GM23248 (cell line): ENCODE results near the gene DYNC2H1. TPM values are rescaled to one million over a fixed set of nuclear protein-coding genes. Genes with fewer than 3 reads are reported as not detected.

Experiments
- DNase-seq: peaks from one replicate; pipeline ENCODE4 v3.0.0-alpha.2; 2015
- H2AFZ ChIP-seq: fragments of 200-600 bp; sonication (generic); 2 replicates; pipeline ENCODE4 v1.6.1; 2016; ENCODE audit warnings: antibody characterized with exemption
- H3F3A ChIP-seq: fragments of 200-600 bp; sonication (generic); 2 replicates; pipeline ENCODE4 v1.6.1; 2016; ENCODE audit warnings: mild to moderate bottlenecking, antibody characterized with exemption, mixed run types; ENCODE audit not compliant: insufficient read depth
- H3K27ac ChIP-seq: fragments of 200-600 bp; sonication (generic); 2 replicates; pipeline ENCODE4 v1.5.1; 2016; ENCODE audit warnings: mild to moderate bottlenecking
- H3K27me3 ChIP-seq: fragments of 200-600 bp; sonication (generic); replicated peaks from 2 replicates; pipeline ENCODE4 v1.6.1; 2016; ENCODE audit warnings: mild to moderate bottlenecking; ENCODE audit not compliant: insufficient read depth
- H3K36me3 ChIP-seq: fragments of 200-600 bp; sonication (generic); 2 replicates; pipeline ENCODE4 v1.6.1; 2016; ENCODE audit warnings: low read depth, mild to moderate bottlenecking
- H3K4me1 ChIP-seq: fragments of 200-600 bp; sonication (generic); 2 replicates; pipeline ENCODE4 v1.6.1; 2016; ENCODE audit warnings: mild to moderate bottlenecking; ENCODE audit not compliant: insufficient read depth
- H3K4me2 ChIP-seq: fragments of 200-600 bp; sonication (generic); one replicate; pipeline ENCODE4 v1.6.1; 2016; ENCODE audit warnings: mild to moderate bottlenecking; ENCODE audit not compliant: unreplicated experiment
- H3K4me3 ChIP-seq: fragments of 200-600 bp; sonication (generic); 2 replicates; pipeline ENCODE4 v1.5.1; 2016; ENCODE audit warnings: mild to moderate bottlenecking
- H3K79me2 ChIP-seq: fragments of 200-600 bp; sonication (generic); 2 replicates; pipeline ENCODE4 v1.6.1; 2016; ENCODE audit warnings: mild to moderate bottlenecking; ENCODE audit not compliant: insufficient read depth
- H3K9ac ChIP-seq: fragments of 200-600 bp; sonication (generic); 2 replicates; pipeline ENCODE4 v1.6.1; 2016; ENCODE audit warnings: mild to moderate bottlenecking
- H3K9me2 ChIP-seq: fragments of 200-600 bp; sonication (generic); 2 replicates; pipeline ENCODE4 v1.6.1; 2016; ENCODE audit warnings: mixed run types, mild to moderate bottlenecking, moderate library complexity; ENCODE audit not compliant: insufficient read depth
- H3K9me3 ChIP-seq: fragments of 200-600 bp; sonication (generic); one replicate; pipeline ENCODE4 v1.6.1; 2017; ENCODE audit warnings: low read depth
- H4K20me1 ChIP-seq: fragments of 200-600 bp; sonication (generic); 2 replicates; pipeline ENCODE4 v1.6.0; 2016; ENCODE audit not compliant: insufficient read depth
- EZH2 ChIP-seq: fragments of 200-600 bp; sonication (generic); IDR thresholded peaks from 2 replicates; pipeline ENCODE4 v1.6.1; 2018; ENCODE audit warnings: antibody characterized with exemption, mild to moderate bottlenecking; ENCODE audit not compliant: insufficient read depth, poor library complexity, severe bottlenecking
- EZH2phosphoT487 ChIP-seq: fragments of 200-600 bp; sonication (generic); IDR thresholded peaks from 2 replicates; pipeline ENCODE4 v1.6.1; 2018; ENCODE audit warnings: antibody characterized with exemption, moderate library complexity, mild to moderate bottlenecking, low read depth; ENCODE audit not compliant: insufficient read depth
- whole genome bisulfite sequencing, 2 experiments: methylation state at CpG; one replicate each; pipeline ENCODE4 v1.1.6; 2015 to 2017; ENCODE audit warnings: low lambda C conversion rate in 2 of 2, low coverage in 1 of 2; ENCODE audit errors: missing lambda C conversion rate in 2 of 2; 5-methylcytosine and 5-hydroxymethylcytosine counted together
- in situ Hi-C: fragments of 300-500 bp; cut with MboI; formaldehyde crosslinking; loops from 2 replicates; pipeline ENCODE4 v1.15.0; 2020
- polyA plus RNA-seq: library from polyadenylated mRNA; unstranded; fragments of >200 nt; fragmentation: Nextera tagmentation; extraction: Ambion mirVana; gene quantifications from 2 replicates; pipeline ENCODE4 v1.2.1, GENCODE V29; 2016
- total RNA-seq: library from RNA; depleted of rRNA; stranded (reverse); fragments of >200 nt; shearing (Covaris generic); gene quantifications from 2 replicates; pipeline ENCODE4 v1.2.3, GENCODE V29; 2014

Gene DYNC2H1
- total and polyA plus RNA-seq, 2 experiments from 2014 or later, result 9.3 to 27.0 TPM

DNA sequence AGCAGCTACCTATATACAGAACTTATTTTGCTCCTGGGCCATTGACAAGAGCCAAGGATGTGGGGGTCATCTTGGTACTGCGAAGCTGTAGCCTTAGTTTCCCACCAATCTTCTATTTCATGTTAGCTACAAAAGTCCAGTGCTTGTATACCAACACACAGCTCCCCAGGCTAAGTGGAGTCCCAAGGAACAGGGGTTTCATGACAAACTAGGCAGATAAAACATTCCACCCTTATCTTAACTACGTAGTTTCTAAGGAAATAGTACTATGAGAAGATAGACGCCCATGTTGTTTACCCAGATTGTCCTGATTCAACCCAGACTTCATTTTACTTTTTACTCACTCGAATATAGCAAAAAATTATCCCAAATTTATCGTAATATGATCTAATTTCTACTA, 218.5 kb downstream of the DYNC2H1 start:
- TF ChIP-seq EZH2 (no peak), EZH2phosphoT487 (no peak)
- H3K9me3 ChIP-seq, result no peaks in the 10 kb centered on the region
- no peaks in the 10 kb centered on the region for H3K9me2 ChIP-seq
- no peak overlapping the region for H3K9ac ChIP-seq
- 89 to 90% methylated on average over 5 of the region's 5 CpGs for WGBS, 2 experiments
- no peaks in the 10 kb centered on the region; the same call in 1 of the 2 replicates for H3K36me3 ChIP-seq
- no peaks in the 10 kb centered on the region for H3K27me3 ChIP-seq
- no peaks in the 10 kb centered on the region for H3K79me2 ChIP-seq
- H3K27ac ChIP-seq, result no peak overlapping the region
- no peaks in the 10 kb centered on the region for H4K20me1 ChIP-seq
- in situ Hi-C loops, result loop anchor here (10.0 kb wide), 1 partner anchor 267 kb away; no protein-coding TSS in a partner anchor
- peaks cover 10% of the 10 kb centered on the region; the same call in 1 of the 2 replicates for H3K4me1 ChIP-seq
- H3F3A ChIP-seq, result no peaks in the 10 kb centered on the region
- H3K4me3 ChIP-seq, result no peak overlapping the region
- no peak for DNase-seq
- H2AFZ ChIP-seq, result no peak overlapping the region
- H3K4me2 ChIP-seq, result no peak overlapping the region

DNA sequence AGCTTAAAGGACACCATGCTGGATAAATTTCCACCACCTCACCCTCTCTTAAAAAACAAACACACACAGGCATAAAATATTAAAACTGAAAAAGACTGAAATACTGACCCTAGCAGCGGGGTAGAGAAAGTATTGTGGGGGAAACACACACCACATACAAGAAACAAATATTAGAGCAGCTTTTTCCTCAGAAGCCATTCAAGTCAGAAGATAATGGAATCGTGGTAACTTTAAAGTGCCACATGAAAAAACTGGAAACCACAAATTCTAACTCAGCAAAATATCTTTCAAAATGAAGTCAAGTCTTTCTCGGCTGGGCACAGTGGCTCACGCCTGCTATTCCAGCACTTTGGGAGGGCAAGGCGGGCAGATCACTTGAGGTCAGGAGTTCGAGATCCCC, 223.2 kb downstream of the DYNC2H1 start:
- H3F3A ChIP-seq, result no peaks in the 10 kb centered on the region
- H3K4me1 ChIP-seq, result no peaks in the 10 kb centered on the region
- WGBS, 2 experiments, result 87 to 92% methylated on average over 6 of the region's 6 CpGs
- no peak overlapping the region for H3K4me3 ChIP-seq
- H3K9me3 ChIP-seq, result no peaks in the 10 kb centered on the region
- DNase-seq, result no peak
- no peak overlapping the region for H3K4me2 ChIP-seq
- no peak overlapping the region for H2AFZ ChIP-seq
- no peaks in the 10 kb centered on the region for H3K27me3 ChIP-seq
- H3K79me2 ChIP-seq, result no peaks in the 10 kb centered on the region
- H4K20me1 ChIP-seq, result no peaks in the 10 kb centered on the region
- no peaks in the 10 kb centered on the region for H3K9me2 ChIP-seq
- TF ChIP-seq EZH2 (no peak), EZH2phosphoT487 (no peak)
- H3K9ac ChIP-seq, result no peak overlapping the region
- H3K36me3 ChIP-seq, result no peaks in the 10 kb centered on the region
- in situ Hi-C loops, result no loop called here
- no peak overlapping the region for H3K27ac ChIP-seq

DNA sequence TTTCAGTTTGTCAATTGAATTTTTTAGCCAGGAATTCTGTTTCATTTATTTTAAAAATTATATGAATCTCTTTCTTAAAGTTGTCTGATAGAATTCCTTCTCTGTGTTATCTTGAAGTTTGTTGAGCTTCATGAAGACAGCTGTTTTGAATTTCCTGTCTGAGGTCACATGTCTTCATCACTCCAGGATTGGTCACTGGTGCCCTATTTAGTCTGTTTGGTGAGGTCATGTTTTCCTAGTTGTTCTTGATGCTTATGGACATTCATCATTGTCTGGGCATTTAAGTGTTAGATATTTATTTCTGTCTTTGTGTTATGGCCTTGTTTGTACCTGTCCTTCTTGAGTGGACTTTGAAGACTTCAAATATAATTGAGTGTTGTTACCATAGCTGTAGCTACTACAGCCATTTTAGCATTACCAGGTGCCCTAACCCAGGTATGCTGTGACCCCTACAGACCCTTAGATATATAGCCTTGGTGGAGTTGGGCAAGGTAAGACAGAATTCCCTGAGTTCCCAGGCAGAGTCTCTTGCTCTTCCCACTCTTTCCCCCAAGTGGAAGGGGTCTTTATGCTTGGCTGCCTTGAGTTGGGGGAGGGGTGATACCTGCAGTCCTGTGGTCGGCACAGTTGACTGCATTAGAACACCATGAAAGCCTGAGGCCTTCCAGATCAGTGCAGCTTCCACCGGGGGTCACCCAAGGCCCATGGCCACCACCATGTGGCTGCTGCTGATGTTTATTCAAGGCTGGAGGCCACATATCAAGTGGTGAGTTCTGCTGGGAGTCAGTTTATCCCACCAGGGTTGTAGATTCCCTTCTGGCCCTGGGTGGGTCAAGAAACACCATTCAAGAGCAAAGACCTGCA, 229.6 kb downstream of the DYNC2H1 start:
- H3K27me3 ChIP-seq, result no peaks in the 10 kb centered on the region
- H3K4me1 ChIP-seq, result 0 out of 2 replicates have a peak, but pooled peaks cover 9% of the 10 kb centered on the region
- H3K9me3 ChIP-seq, result peaks cover 4% of the 10 kb centered on the region
- H3K79me2 ChIP-seq, result no peaks in the 10 kb centered on the region
- no peaks in the 10 kb centered on the region for H4K20me1 ChIP-seq
- no peaks in the 10 kb centered on the region for H3K36me3 ChIP-seq
- TF ChIP-seq EZH2, result no peak
- TF ChIP-seq EZH2phosphoT487, result no peak
- H2AFZ ChIP-seq, result no peak overlapping the region
- H3K9ac ChIP-seq, result no peak overlapping the region
- no peaks in the 10 kb centered on the region for H3K9me2 ChIP-seq
- H3K4me3 ChIP-seq, result no peak overlapping the region
- DNase-seq, result peak; percentile 68
- 50 to 71% methylated on average over 2 of the region's 2 CpGs for whole genome bisulfite sequencing, 2 experiments
- in situ Hi-C loops, result no loop called here
- no peaks in the 10 kb centered on the region for H3F3A ChIP-seq
- H3K4me2 ChIP-seq, result no peak overlapping the region
- H3K27ac ChIP-seq, result no peak overlapping the region

DNA sequence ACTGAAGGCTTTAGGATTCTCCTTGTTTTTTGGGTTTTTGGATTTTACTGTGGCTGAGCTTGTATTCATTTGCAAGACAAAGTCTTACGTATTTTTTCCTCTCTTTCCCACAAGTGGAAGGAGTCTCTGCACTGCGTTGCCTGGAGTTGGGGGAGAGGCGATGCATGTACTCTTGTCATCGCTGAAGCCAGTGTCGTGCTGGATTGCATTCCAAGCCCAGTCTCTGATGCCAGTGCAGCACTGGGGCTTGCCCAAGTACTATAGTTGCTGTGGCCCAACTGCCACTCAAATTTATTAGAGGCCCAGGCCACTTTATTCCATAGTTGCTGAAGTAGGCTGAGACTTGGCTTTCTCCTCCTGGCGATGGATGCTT, 230.2 kb downstream of the DYNC2H1 start:
- TF ChIP-seq EZH2phosphoT487 (no peak), EZH2 (no peak)

More for the DNA sequence above, 230.2 kb downstream of the DYNC2H1 start:
- DNase-seq, result no peak
- Histone ChIP-seq H4K20me1 (no peaks in the 10 kb centered on the region), H3F3A (no peaks in the 10 kb centered on the region), H3K9ac (no peak overlapping the region), H3K27ac (no peak overlapping the region), H3K9me2 (no peaks in the 10 kb centered on the region), H3K9me3 (peaks cover 4% of the 10 kb centered on the region), H3K36me3 (no peaks in the 10 kb centered on the region), H2AFZ (no peak overlapping the region), H3K4me2 (no peak overlapping the region), H3K4me1 (0 out of 2 replicates have a peak, but pooled peaks cover 9% of the 10 kb centered on the region), H3K27me3 (no peaks in the 10 kb centered on the region), H3K79me2 (no peaks in the 10 kb centered on the region), H3K4me3 (no peak overlapping the region)
- in situ Hi-C loops, result no loop called here
- WGBS, 2 experiments, result 97 to 100% methylated on average over 6 of the region's 6 CpGs
